Measurements from ENCODE around the gene DDAH1.
"Not testable (repeated sequence)": the region's sequence is repeated elsewhere in the genome, so short reads cannot be mapped to it uniquely, and the experiment has no call there.

DDAH1 gene

DNA sequence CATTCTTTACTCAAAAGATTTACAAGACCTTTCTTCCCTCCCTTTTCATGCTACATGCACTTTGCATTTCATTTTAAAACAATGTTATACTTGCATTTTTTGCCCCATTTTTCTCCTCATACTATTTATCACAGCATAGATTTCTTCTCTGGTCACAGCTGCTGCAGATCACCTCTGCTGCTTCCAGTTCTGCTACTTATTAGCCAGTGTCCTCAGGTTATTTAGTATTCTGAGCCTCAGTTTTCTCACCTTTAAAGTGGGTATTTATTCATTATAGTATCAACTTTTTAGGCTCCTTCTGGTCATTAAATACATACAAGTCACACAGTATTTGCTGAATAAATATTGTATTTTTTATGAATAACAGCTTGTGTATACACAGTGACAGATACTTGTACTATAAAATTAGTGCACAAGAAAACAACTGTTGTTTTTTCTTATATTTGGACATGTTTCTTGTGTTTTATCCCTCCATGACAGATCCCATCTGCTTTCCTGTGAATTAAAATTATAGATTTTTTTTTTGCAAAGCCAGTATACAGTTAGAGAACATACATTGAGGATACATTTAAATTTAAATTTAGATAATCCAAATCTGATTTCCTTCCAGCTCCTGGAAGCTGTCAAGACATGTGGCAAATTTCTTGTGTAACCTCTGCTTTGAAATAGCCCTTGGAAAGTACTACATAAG is 103.2 kb downstream of the DDAH1 start:
- H3K27me3 Mint-ChIP-seq = no peaks in the 10 kb centered on the region
- peaks cover 0 to 2% of the 10 kb centered on the region in 2 donors for H3K36me3 Mint-ChIP-seq
- ATAC-seq (replicated peaks) = no peak
- H3K4me3 Mint-ChIP-seq = no peak overlapping the region
- no peaks in the 10 kb centered on the region for H3K4me1 Mint-ChIP-seq
- DNase-seq = no peak
- no peak overlapping the region for H3K27ac Mint-ChIP-seq
- no peaks in the 10 kb centered on the region for H3K9me3 Mint-ChIP-seq

DNA sequence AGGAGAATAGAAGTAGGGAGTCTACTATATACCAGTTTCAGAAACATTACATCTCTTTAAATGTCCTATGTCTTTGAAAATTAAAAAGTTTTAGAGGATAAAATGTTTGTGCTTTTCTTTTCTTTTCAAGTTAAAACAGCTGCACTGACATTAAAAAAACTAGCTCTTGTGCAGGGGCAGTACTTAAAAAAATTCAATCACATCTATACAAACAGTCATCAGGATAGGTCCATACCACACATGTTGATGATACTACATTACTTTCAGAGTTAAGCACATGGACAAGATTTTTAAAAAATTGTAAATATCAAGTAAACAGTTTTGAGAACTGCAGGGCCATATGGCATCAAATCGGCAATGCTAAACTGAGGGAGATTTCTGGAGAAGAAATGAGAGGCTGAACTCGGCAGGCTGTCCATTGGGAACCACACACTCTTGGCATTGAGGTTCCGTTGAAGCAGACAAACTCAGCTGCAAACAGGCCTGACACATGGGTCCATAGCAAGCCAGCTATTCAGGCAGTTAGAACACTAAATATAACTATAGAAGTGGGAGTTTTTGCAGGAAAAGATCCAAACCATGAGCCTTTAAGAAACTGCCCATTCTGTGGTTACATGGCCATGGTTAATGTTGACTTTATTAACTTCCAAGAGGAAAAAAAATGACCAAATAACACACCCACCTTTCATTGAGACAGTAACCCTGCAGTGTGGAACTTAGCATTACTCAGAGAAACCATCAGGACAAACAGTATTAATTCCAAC is 104.0 kb downstream of the DDAH1 start:
- Mint-ChIP-seq H3K9me3 (no peaks in the 10 kb centered on the region), H3K36me3 (peaks cover 0 to 2% of the 10 kb centered on the region in 2 donors), H3K27ac (no peak overlapping the region), H3K27me3 (no peaks in the 10 kb centered on the region), H3K4me1 (no peaks in the 10 kb centered on the region), H3K4me3 (no peak overlapping the region)
- DNase-seq (no peak), ATAC-seq (replicated peaks) (no peak)

DNA sequence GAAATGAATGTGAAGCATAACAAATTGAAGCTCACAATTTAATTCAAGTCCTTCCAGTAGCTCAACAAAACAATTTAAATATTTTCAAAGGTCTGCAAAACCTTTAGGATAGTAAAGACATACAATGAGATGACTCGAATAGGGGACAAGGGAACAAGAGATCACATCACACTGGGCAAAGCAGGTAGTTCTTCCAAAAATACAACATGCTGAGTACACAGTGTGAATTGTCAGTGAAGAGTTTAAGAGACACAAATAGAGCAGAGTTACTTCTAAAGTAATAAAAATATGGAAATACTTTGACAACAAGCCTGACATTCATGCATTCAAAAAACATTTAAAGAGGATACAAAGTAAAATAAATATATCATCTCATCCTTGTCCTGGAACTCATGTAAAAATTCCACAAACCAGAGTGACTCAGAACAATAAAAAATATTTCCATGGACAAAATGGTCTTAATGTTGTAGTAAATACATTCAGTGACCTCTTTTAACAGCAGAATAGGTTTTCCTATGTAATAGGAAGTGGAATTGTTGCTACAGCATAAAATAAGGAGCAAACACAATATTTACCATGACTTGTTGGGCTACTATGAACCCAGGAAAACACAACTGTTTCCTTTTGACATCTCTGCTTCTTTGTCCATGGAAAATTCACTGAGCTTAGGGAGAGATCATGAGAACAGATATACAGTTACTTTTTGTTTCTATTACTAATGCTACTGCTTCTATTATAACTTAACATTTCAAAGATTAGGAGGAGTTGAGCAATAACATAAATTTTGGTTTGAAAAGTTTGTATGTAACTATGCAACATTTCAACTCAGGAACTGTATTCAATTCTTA is 104.9 kb downstream of the DDAH1 start:
- Mint-ChIP-seq H3K27ac (no peak overlapping the region), H3K4me1 (no peaks in the 10 kb centered on the region), H3K9me3 (no peaks in the 10 kb centered on the region), H3K36me3 (peaks cover 0 to 2% of the 10 kb centered on the region in 2 donors), H3K27me3 (no peaks in the 10 kb centered on the region), H3K4me3 (no peak overlapping the region)
- ATAC-seq (replicated peaks) (no peak), DNase-seq (no peak)

DNA sequence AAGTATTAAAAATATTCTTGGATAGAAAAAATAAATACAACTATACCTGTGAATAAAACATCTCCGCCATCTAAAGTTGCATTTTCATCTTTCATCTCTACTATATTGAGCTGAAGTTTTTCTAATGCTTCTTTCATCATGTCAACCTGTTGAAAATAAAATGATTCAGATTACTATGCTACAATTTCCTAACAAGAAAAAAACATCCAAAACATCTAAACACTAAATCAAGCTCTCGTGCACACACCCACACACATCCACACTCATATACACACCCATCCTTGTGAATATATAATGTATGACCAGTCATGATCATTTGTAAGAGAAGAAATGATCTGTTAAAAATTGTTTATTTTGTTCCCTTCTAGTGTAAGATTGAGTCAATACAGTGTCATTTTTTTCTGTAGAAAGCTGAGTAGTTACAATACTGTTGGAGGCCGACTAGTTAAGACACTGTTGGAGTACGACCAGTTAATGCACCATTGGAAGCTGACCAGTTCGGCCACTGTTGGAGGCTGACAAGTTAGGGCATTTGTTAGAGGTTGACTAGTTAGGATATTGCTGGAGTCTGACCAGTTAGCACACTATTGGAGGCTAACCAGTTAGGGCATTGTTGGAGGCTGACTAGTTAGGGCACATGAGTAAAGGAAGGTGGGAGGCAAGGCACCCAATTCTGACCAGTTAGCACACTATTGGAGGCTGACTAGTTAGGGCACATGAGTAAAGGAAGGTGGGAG is 106.1 kb downstream of the DDAH1 start:
- Mint-ChIP-seq H3K36me3 (peaks cover 0 to 2% of the 10 kb centered on the region in 2 donors), H3K9me3 (no peaks in the 10 kb centered on the region), H3K27ac (no peak overlapping the region), H3K4me1 (no peaks in the 10 kb centered on the region), H3K4me3 (no peak overlapping the region), H3K27me3 (no peaks in the 10 kb centered on the region)
- no peak for ATAC-seq (replicated peaks)
- no peak for DNase-seq

DNA sequence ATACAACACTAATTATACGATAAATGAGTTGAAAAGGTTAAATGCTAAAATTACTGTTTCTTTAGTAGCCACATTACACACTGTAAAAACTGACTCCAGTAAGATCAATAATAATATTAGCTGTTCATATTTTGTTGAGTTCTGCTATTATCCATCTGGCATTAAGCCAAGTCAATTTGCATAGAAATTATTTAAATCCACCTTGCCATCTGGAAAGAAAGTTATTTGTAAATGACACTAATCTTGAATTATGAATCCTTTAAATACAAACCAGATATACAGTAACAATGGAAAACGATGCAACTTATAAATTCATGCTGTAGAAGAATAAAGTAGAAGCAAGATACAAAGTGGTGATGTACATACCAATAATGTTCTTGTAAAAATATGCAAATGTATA is 107.1 kb downstream of the DDAH1 start:
- H3K27me3 Mint-ChIP-seq = no peaks in the 10 kb centered on the region
- DNase-seq (no peak), ATAC-seq (replicated peaks) (no peak)
- no peaks in the 10 kb centered on the region for H3K9me3 Mint-ChIP-seq
- H3K4me3 Mint-ChIP-seq = no peak overlapping the region
- H3K4me1 Mint-ChIP-seq = no peaks in the 10 kb centered on the region
- H3K27ac Mint-ChIP-seq = no peak overlapping the region
- peaks cover 0 to 2% of the 10 kb centered on the region in 2 donors for H3K36me3 Mint-ChIP-seq

DNA sequence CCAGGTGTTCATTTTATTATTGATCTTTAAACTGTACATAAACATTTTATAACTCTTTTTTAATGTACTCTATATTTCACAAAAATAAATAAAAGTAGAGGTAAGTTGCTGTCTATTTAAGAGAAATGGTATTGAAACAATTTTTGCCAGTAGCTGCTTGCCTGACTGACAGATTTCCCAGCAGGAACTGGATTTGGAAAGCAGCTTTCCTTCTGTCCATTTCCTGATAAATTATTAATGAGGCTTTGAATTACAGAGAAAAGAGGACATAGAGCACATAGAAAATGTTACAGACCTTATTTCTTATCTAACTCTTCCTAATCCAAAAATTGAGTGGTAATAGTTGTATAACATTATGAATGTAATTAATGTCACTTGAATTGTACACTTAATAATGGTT is 108.8 kb downstream of the DDAH1 start:
- no peak for DNase-seq
- no peaks in the 10 kb centered on the region for H3K9me3 Mint-ChIP-seq

DNA sequence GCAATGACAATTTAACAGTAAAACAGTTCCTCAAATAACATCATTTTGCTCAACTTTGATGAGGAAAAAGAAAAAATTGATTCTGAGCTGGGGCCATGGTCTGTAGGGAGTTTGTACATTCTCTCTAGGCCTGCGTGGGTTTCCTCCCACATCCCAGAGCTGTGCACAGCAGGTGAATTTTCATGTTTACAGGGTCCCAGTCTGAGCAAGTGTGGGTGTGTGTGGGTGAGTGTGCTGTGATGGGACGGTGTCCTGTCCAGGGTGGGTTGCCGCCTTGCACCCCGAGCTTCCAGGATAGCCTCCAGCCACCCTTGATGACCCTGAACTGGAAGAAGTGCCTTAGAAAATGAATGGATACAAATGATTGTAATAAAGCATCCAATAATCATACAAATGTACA is 112.9 kb downstream of the DDAH1 start:
- Mint-ChIP-seq H3K27ac (no peak overlapping the region), H3K9me3 (no peaks in the 10 kb centered on the region), H3K4me1 (no peaks in the 10 kb centered on the region), H3K36me3 (peaks cover 0 to 3% of the 10 kb centered on the region in 2 donors), H3K27me3 (no peaks in the 10 kb centered on the region), H3K4me3 (no peak overlapping the region)
- no peak for DNase-seq
- ATAC-seq (replicated peaks) = no peak

More for the DNA sequence above, 108.8 kb downstream of the DDAH1 start:
- H3K27ac Mint-ChIP-seq = no peak overlapping the region
- H3K4me1 Mint-ChIP-seq = no peaks in the 10 kb centered on the region
- H3K36me3 Mint-ChIP-seq = peaks cover 0 to 2% of the 10 kb centered on the region in 2 donors
- H3K27me3 Mint-ChIP-seq = no peaks in the 10 kb centered on the region
- no peak overlapping the region for H3K4me3 Mint-ChIP-seq
- ATAC-seq (replicated peaks) = no peak

DNA sequence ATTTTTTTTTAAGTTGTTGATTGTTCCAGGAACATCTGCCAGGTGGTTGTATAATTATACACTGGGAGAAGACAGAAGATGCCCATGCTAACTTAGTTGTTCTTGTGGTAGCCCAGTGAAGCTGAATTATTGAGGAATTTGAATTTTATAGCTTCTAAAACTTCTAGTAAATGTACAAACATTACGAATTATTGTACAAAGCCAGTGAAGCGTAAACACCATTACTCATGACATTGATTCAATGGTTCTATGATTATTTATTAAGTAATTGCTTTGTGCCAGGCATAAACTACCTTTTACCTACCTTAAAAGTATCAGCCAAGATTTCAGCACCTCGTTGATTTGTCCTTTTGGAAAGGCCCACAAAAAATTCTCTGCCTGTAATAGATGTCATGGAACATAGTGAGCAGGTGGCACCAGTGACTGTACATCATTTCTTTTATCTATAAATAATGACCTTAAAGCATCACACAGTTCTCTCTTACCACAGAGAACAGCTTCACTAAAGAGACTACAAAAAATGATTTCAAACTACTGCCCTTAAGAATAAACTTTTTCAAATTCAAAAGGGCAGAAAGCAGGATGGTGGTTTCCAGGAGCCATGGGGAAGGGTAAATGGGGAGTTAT is 113.6 kb downstream of the DDAH1 start:
- H3K36me3 Mint-ChIP-seq = peaks cover 0 to 3% of the 10 kb centered on the region in 2 donors
- ATAC-seq (replicated peaks) (no peak), DNase-seq (no peak)
- H3K27ac Mint-ChIP-seq = no peak overlapping the region
- H3K27me3 Mint-ChIP-seq = no peaks in the 10 kb centered on the region
- H3K4me1 Mint-ChIP-seq = no peaks in the 10 kb centered on the region
- H3K9me3 Mint-ChIP-seq = no peaks in the 10 kb centered on the region
- H3K4me3 Mint-ChIP-seq = no peak overlapping the region

DNA sequence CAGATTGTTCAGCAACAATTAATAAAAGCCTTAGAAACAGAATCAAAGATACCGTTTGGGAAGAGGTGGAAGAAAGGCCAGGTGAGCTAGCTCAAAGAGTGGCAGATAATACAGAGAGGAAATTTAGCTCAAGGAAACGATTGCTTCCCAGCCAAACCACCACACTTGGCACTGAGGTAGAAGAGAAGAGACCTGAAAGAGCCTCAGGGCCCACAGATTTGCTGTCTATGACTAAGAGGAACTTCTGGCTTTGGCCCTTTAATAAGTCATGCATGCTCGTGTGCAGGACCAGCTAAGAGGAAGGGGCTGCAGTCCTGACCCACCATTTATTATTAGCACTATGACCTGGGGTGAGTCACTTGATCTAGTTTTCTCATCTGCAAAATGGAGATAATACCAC is 115.7 kb downstream of the DDAH1 start:
- no peaks in the 10 kb centered on the region for H3K27me3 Mint-ChIP-seq
- H3K36me3 Mint-ChIP-seq = peaks cover 0 to 3% of the 10 kb centered on the region in 2 donors
- no peaks in the 10 kb centered on the region for H3K4me1 Mint-ChIP-seq
- H3K4me3 Mint-ChIP-seq = no peak overlapping the region
- H3K27ac Mint-ChIP-seq = no peak overlapping the region
- ATAC-seq (replicated peaks) (no peak), DNase-seq (no peak)
- no peaks in the 10 kb centered on the region for H3K9me3 Mint-ChIP-seq

DNA sequence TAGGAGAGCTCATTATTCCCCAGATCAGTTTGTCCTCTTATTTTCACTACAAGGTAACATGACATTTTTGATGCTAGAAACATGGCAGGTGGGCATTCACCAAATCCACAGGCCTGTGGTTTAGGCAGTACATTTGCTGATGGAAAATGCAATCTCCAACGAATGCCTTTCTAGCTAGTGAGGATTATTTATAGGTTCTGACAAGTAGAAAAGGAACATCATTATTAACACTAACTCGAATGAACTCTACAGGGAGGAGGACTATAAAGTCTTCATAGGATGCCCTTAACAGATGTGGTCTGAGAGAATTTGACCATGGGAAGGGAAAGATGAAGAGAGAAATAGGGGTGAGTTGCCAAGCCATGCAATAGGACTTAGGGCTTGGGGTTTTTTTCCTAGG is 117.1 kb downstream of the DDAH1 start:
- ATAC-seq (replicated peaks) = no peak
- H3K27ac Mint-ChIP-seq = no peak overlapping the region

DNA sequence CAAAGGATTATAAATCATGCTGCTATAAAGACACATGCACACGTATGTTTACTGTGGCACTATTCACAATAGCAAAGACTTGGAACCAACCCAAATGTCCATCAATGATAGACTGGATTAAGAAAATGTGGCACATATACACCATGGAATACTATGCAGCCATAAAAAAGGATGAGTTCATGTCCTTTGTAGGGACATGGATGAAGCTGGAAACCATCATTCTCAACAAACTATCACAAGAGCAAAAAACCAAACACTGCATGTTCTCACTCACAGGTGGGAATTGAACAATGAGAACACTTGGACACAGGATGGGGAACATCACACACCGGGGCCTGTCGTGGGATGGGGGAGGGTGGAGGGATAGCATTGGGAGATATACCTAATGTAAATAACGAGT is 117.7 kb downstream of the DDAH1 start:
- not testable (repeated sequence) for H3K4me3 Mint-ChIP-seq; DNase-seq; H3K27ac Mint-ChIP-seq; H3K27me3 Mint-ChIP-seq; ATAC-seq (replicated peaks); H3K4me1 Mint-ChIP-seq; H3K36me3 Mint-ChIP-seq; H3K9me3 Mint-ChIP-seq

More for the DNA sequence above, 117.1 kb downstream of the DDAH1 start:
- no peaks in the 10 kb centered on the region for H3K4me1 Mint-ChIP-seq
- H3K9me3 Mint-ChIP-seq = no peaks in the 10 kb centered on the region
- no peak for DNase-seq
- peaks cover 0 to 3% of the 10 kb centered on the region in 2 donors for H3K36me3 Mint-ChIP-seq
- H3K4me3 Mint-ChIP-seq = no peak overlapping the region
- no peaks in the 10 kb centered on the region for H3K27me3 Mint-ChIP-seq

DNA sequence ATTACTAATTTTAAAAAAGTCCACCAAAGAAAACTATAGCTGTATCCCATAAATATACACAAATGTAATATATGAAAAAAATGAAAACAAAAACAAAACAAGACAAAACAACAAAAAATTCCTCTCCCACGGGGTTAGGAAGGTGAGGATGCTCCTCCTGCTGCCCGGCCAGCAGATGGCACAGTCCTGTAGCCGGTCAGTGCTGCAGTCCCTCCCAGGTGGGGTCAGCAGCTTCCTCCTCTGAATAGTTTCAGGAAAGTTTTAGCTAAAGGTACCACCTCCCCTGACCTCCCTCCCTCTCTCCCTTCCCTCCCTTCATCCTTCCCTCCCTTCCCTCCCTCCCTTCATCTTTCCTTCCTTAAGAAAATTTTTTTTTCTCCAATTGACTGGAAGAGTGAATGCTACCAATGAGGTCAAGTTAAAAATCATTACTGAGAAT is 120.7 kb downstream of the DDAH1 start:
- ATAC-seq (replicated peaks) = no peak
- Mint-ChIP-seq H3K27ac (no peak overlapping the region), H3K9me3 (no peaks in the 10 kb centered on the region), H3K27me3 (peaks cover 13 to 18% of the 10 kb centered on the region in 2 donors), H3K4me1 (no peaks in the 10 kb centered on the region), H3K36me3 (peaks cover 5 to 7% of the 10 kb centered on the region in 2 donors), H3K4me3 (no peak overlapping the region)
- DNase-seq = no peak

DNA sequence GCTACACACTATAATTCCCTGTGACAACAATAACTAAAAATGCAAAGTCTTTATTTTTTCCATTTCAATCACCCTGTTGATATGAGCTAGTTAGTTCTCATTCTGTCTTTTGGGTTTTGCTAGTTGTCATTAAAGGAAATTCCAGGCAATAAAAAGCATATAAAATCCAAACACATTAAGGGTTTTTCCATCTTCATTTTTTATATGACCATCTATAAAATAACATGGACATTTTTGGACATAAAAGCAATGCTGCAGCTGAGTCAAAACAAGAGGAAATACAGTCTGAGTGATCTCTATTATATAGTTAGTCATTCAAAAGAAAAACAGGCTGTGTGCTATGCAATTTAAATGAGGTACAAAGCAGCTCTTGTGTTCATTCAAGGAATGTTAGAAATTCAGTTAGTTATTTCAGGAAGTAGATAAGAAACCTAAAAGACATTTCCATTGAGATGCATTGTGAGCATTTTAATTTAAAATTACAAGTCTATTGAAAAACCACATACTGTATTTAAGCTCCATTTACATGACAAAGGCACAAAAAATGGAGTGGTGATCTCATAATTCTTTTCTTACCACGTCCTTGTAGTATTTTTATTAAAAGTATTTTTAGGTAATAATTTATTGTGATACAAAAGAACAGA is 121.2 kb downstream of the DDAH1 start:
- DNase-seq (no peak), ATAC-seq (replicated peaks) (peak in 1 of 2 donors; percentile 31)
- H3K4me1 Mint-ChIP-seq = no peaks in the 10 kb centered on the region
- no peak overlapping the region for H3K4me3 Mint-ChIP-seq
- no peaks in the 10 kb centered on the region for H3K9me3 Mint-ChIP-seq
- H3K27ac Mint-ChIP-seq = no peak overlapping the region
- peaks cover 13 to 21% of the 10 kb centered on the region in 2 donors for H3K27me3 Mint-ChIP-seq
- peaks cover 5 to 7% of the 10 kb centered on the region in 2 donors for H3K36me3 Mint-ChIP-seq
